ENCODE results near the gene SOSTDC1. TPM values are rescaled to one million over a fixed set of nuclear protein-coding genes. Genes with fewer than 3 reads are reported as not detected.
"Not testable (repeated sequence)": the region's sequence is repeated elsewhere in the genome, so short reads cannot be mapped to it uniquely, and the experiment has no call there.

Gene SOSTDC1
- total RNA-seq, 2 experiments from 2014 or later = not detected

DNA sequence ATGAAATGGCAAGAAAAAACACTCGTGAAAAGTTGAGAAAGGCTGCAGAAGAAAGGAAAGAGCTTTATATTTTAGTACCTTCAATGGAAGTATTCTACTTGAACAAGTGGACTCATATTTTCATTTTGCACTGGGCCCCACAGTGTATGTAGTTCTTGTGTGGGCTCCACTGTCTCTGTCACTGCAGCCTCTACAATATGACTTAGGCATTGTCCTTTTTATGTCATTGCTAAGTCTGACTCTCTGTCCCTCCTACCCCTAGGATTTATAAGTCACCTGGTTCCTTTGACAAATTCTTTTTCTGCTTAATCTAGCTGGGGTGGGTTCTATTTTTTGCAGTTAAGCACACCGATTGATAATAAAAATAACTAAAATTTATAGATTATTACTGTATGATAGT, 27.7 kb upstream of the SOSTDC1 start:
- POLR2A ChIA-PET = no interaction called here
- no peak overlapping the region for H3K27ac Mint-ChIP-seq
- H3K27me3 Mint-ChIP-seq (ENCODE audit: low read depth) = peaks cover 2% of the 10 kb centered on the region
- H3K4me1 Mint-ChIP-seq (ENCODE audit: low read depth) = peaks cover 7% of the 10 kb centered on the region
- CTCF ChIA-PET = no interaction called here
- H3K36me3 Mint-ChIP-seq (ENCODE audit: low read depth) = no peaks in the 10 kb centered on the region
- no peak overlapping the region for H3K4me3 Mint-ChIP-seq
- no peak for ATAC-seq
- no peak for DNase-seq
- no peaks in the 10 kb centered on the region for H3K9me3 Mint-ChIP-seq (ENCODE audit: insufficient read depth)

GRCh38 chr7:16492513-16493062, 27.1 kb upstream of the SOSTDC1 start:
- Mint-ChIP-seq H3K4me3 (no peak overlapping the region), H3K36me3 (ENCODE audit: low read depth) (no peaks in the 10 kb centered on the region), H3K9me3 (ENCODE audit: insufficient read depth) (no peaks in the 10 kb centered on the region), H3K27ac (no peak overlapping the region), H3K27me3 (ENCODE audit: low read depth) (peaks cover 2% of the 10 kb centered on the region), H3K4me1 (ENCODE audit: low read depth) (peaks cover 7% of the 10 kb centered on the region)
- DNase-seq (no peak), ATAC-seq (peak; percentile 53)
- ChIA-PET CTCF (no interaction called here), POLR2A (no interaction called here)

- no peaks in the 10 kb centered on the region for H3K9me3 Mint-ChIP-seq (ENCODE audit: insufficient read depth)
- CTCF ChIA-PET = no interaction called here
Measured at GRCh38 chr7:16491148-16491547, 25.6 kb upstream of the SOSTDC1 start.

DNA sequence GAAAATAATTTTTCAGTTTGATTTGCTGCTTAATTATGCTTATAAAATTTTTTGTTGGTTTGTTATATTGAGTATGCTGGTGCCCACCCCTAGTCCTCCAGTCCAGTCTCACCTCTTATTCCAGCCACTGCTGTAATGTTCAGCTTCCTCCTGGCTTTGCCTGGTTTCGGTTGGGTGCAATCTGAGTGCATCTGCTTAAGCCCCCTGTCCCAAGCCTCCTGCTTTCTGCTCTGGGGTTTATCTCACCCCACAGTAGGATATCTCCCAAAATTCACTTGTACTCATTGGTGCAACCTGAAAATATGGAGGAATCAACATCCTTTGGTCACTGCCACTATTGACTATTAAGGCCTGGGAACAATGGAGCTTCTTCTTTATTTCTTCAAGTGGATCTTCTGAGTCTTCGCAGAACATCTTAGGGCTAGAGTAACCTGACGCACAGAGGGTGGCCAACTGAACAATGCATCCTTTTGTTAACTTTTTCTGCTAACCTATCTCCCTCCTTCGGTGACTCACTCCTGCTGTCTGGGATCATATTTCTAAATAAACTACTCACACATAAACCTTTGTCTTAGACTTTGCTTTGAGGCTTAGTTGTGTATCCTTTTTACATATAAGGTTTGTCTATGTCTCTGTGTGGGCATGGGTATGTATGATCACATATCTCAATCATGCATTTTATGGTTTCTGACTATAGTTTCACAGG, 19.1 kb upstream of the SOSTDC1 start:
- DNase-seq (no peak), ATAC-seq (no peak)
- Mint-ChIP-seq H3K27ac (no peak overlapping the region), H3K4me1 (ENCODE audit: low read depth) (no peaks in the 10 kb centered on the region), H3K4me3 (no peak overlapping the region), H3K36me3 (ENCODE audit: low read depth) (no peaks in the 10 kb centered on the region), H3K27me3 (ENCODE audit: low read depth) (no peaks in the 10 kb centered on the region), H3K9me3 (ENCODE audit: insufficient read depth) (no peaks in the 10 kb centered on the region)
- POLR2A ChIA-PET = no interaction called here
- CTCF ChIA-PET = no interaction called here

More at GRCh38 chr7:16491148-16491547, 25.6 kb upstream of the SOSTDC1 start:
- Mint-ChIP-seq H3K4me3 (no peak overlapping the region), H3K27me3 (ENCODE audit: low read depth) (no peaks in the 10 kb centered on the region), H3K36me3 (ENCODE audit: low read depth) (no peaks in the 10 kb centered on the region), H3K27ac (no peak overlapping the region), H3K4me1 (ENCODE audit: low read depth) (peaks cover 7% of the 10 kb centered on the region)
- no peak for ATAC-seq
- POLR2A ChIA-PET = no interaction called here
- no peak for DNase-seq

DNA sequence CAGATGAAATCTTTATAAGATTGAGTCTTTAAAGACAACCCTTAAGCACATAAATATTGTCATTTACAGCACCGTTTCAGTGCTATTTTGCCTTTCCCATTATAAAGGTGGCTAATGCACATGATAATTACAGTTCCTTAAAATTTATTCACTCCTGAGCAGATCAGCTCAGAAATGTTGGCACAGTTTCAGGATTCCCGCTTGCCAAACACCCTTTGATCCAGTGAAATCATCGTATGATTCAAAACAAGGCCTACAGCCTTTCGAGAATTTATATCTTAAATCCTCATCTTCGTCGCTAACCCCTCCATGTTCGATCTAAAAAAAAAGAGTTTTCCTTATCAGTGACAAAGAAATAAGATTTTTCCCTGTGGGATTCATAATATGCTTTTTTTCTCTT, 14.1 kb upstream of the SOSTDC1 start:
- POLR2A ChIA-PET = no interaction called here
- CTCF ChIA-PET = no interaction called here
- H3K9me3 Mint-ChIP-seq (ENCODE audit: insufficient read depth) = no peaks in the 10 kb centered on the region
- H3K4me1 Mint-ChIP-seq (ENCODE audit: low read depth) = no peaks in the 10 kb centered on the region
- no peaks in the 10 kb centered on the region for H3K27me3 Mint-ChIP-seq (ENCODE audit: low read depth)
- no peak overlapping the region for H3K4me3 Mint-ChIP-seq
- DNase-seq (no peak), ATAC-seq (no peak)
- H3K36me3 Mint-ChIP-seq (ENCODE audit: low read depth) = no peaks in the 10 kb centered on the region
- H3K27ac Mint-ChIP-seq = no peak overlapping the region

DNA sequence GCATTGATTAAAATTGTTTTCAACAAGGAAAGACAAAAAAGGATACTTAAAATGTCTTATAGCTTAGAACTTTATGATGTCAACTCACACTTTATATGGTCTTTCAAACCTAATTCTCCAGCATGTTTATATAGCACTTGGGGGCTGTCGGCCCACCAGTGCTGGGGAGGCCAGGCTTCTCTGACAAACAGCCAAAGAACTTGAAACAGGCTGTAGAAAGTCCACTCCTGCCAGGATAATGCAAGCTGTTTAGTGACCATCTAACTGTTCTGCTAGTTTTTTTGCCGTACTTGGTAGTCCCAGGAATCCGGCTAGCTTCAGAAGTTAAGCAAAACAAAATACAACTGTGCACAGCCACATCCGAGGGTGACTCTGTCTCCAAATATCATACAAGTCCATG, 13.6 kb upstream of the SOSTDC1 start:
- H3K4me1 Mint-ChIP-seq (ENCODE audit: low read depth) = no peaks in the 10 kb centered on the region
- no peak overlapping the region for H3K4me3 Mint-ChIP-seq
- ATAC-seq = no peak

DNA sequence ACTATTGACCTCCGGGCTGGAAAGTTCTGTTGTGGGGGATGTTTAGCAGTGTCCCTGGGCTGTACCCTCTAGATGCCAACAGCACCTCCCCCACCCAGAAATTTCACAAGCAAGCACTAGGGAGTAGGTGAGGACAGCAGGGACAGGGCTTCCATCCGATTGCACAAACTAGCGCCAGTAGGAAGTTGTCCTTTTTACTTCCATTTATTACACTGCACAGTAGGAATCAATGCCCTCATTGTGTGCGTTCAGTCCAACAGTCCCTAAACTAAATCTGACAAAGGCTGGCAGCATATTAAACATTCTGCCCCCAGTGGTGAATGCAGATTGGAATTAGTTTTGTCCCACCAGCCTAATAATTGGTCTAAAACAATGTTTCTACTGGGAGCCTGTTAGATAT, 6.4 kb upstream of the SOSTDC1 start:
- no peak overlapping the region for H3K27ac Mint-ChIP-seq
- H3K9me3 Mint-ChIP-seq (ENCODE audit: insufficient read depth) = no peaks in the 10 kb centered on the region
- ChIA-PET CTCF (no interaction called here), POLR2A (interaction anchor here (0.6 kb wide), 1 partner anchor 134 kb away, joined by 3 read pairs; no protein-coding TSS in a partner anchor)
- no peaks in the 10 kb centered on the region for H3K36me3 Mint-ChIP-seq (ENCODE audit: low read depth)
- no peak overlapping the region for H3K4me3 Mint-ChIP-seq
- no peaks in the 10 kb centered on the region for H3K27me3 Mint-ChIP-seq (ENCODE audit: low read depth)
- ATAC-seq (no peak), DNase-seq (no peak)
- H3K4me1 Mint-ChIP-seq (ENCODE audit: low read depth) = no peaks in the 10 kb centered on the region

More for the DNA sequence above, 13.6 kb upstream of the SOSTDC1 start:
- no peaks in the 10 kb centered on the region for H3K9me3 Mint-ChIP-seq (ENCODE audit: insufficient read depth)
- H3K27ac Mint-ChIP-seq = no peak overlapping the region
- no peak for DNase-seq
- ChIA-PET POLR2A (no interaction called here), CTCF (no interaction called here)
- no peaks in the 10 kb centered on the region for H3K27me3 Mint-ChIP-seq (ENCODE audit: low read depth)
- H3K36me3 Mint-ChIP-seq (ENCODE audit: low read depth) = no peaks in the 10 kb centered on the region

DNA sequence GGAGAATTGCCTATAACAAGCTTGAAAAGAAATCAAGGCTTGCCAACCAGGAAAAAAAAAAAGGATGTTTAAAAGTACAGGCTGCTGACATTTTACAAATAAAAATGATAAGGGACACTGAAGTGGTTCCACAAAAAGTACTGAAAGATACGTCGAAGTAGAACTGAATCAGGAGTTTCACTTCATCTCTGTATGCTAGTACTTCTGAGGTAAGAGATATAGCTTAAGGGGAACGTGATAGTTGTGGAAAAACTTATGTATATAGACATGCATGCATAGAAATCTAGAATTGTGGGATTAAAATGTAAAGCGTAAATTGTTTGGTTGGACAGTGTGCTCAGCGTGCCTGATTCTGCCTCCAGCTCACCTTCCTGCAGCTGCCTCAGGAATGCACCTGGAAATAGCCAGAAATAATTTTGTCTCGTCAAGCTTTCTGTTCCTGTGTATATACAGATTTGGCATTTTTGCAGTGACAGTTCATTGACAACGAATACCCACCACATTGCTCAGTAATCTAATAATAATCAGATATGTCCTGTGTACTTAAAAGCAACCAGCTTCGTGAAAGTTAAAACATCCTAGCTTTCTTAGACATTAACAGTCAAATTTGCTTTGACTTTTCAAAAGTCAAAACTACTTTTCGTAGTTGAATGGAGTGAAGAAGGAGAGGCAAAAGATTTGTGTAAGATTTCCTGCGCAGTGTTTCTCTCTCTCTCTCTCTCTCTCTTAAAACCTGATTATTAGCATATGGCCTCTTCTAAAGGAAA, 1.4 kb downstream of the SOSTDC1 start:
- H3K4me1 Mint-ChIP-seq (ENCODE audit: low read depth) = no peaks in the 10 kb centered on the region
- POLR2A ChIA-PET = interaction anchor here (0.6 kb wide), 1 partner anchor 220 kb away, joined by 7 read pairs; no protein-coding TSS in a partner anchor
- H3K4me3 Mint-ChIP-seq = no peak overlapping the region
- ATAC-seq (no peak), DNase-seq (no peak)
- H3K27me3 Mint-ChIP-seq (ENCODE audit: low read depth) = peaks cover 11% of the 10 kb centered on the region
- CTCF ChIA-PET = interaction anchor here (2.5 kb wide), 1 partner anchor 101 kb away, joined by 8 read pairs; no protein-coding TSS in a partner anchor
- no peak overlapping the region for H3K27ac Mint-ChIP-seq
- H3K9me3 Mint-ChIP-seq (ENCODE audit: insufficient read depth) = no peaks in the 10 kb centered on the region
- no peaks in the 10 kb centered on the region for H3K36me3 Mint-ChIP-seq (ENCODE audit: low read depth)

DNA sequence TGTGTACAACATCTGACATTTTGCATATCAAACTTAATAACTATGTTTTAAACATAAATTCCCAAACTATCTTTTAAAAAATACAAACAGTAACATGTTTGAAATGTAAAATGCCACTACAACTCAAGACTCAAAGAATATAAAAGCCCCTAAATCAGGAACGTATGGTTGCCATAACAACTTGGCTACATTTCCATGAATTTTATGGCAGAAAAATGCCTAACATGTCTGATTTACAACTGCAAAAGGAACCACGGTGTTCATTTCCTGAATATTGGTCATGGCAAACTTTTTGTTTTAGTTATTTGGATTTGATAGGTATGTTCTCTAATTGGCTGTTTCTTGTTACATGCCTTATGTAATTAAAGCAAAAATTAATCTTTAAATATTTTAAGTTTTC, 2.0 kb downstream of the SOSTDC1 start:
- CTCF ChIA-PET = interaction anchor here (2.5 kb wide), 1 partner anchor 101 kb away, joined by 8 read pairs; no protein-coding TSS in a partner anchor
- DNase-seq = no peak
- Mint-ChIP-seq H3K36me3 (ENCODE audit: low read depth) (no peaks in the 10 kb centered on the region), H3K9me3 (ENCODE audit: insufficient read depth) (no peaks in the 10 kb centered on the region), H3K4me1 (ENCODE audit: low read depth) (no peaks in the 10 kb centered on the region), H3K27ac (no peak overlapping the region), H3K4me3 (no peak overlapping the region), H3K27me3 (ENCODE audit: low read depth) (peaks cover 11% of the 10 kb centered on the region)
- POLR2A ChIA-PET = no interaction called here
- ATAC-seq = no peak

DNA sequence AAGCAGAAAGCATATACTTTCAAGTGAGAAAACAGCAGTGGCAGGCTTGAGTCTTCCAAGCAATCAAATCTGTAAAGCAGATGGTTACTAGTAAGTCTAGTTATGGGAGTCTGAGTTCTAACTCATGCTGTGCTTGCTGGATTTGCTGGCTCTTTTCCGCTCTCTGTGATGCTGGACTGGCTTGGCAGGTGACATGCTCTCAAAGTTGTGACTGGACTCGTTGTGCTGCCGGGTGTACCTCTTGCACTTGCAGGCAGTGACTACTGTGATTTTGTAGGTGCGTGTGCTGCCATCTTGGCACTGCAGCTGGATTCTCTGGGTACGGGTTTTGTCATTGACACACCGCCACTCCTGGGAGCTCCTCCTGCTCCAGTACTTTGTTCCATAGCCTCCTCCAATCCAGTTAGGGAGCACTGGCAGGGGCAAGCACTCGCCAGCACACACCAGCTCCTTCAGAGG, 3.1 kb downstream of the SOSTDC1 start:
- ChIA-PET POLR2A (no interaction called here), CTCF (interaction anchor here (0.6 kb wide), 1 partner anchor 29 kb away, joined by 3 read pairs; no protein-coding TSS in a partner anchor)
- Mint-ChIP-seq H3K9me3 (ENCODE audit: insufficient read depth) (no peaks in the 10 kb centered on the region), H3K36me3 (ENCODE audit: low read depth) (no peaks in the 10 kb centered on the region), H3K27ac (no peak overlapping the region), H3K4me1 (ENCODE audit: low read depth) (no peaks in the 10 kb centered on the region), H3K4me3 (no peak overlapping the region), H3K27me3 (ENCODE audit: low read depth) (peaks cover 11% of the 10 kb centered on the region)
- ATAC-seq = no peak
- no peak for DNase-seq

GRCh38 chr7:16460789-16461493, 4.6 kb downstream of the SOSTDC1 start:
- no peaks in the 10 kb centered on the region for H3K36me3 Mint-ChIP-seq (ENCODE audit: low read depth)
- H3K9me3 Mint-ChIP-seq (ENCODE audit: insufficient read depth) = no peaks in the 10 kb centered on the region
- H3K27ac Mint-ChIP-seq = no peak overlapping the region
- DNase-seq (no peak), ATAC-seq (no peak)
- H3K4me3 Mint-ChIP-seq = no peak overlapping the region
- ChIA-PET CTCF (no interaction called here), POLR2A (no interaction called here)
- peaks cover 11% of the 10 kb centered on the region for H3K27me3 Mint-ChIP-seq (ENCODE audit: low read depth)
- no peaks in the 10 kb centered on the region for H3K4me1 Mint-ChIP-seq (ENCODE audit: low read depth)

GRCh38 chr7:16456303-16456702, 9.2 kb downstream of the SOSTDC1 start:
- H3K27me3 Mint-ChIP-seq (ENCODE audit: low read depth); POLR2A ChIA-PET; ATAC-seq: not testable (repeated sequence)

More at GRCh38 chr7:16456303-16456702, 9.2 kb downstream of the SOSTDC1 start:
- H3K27ac Mint-ChIP-seq; H3K4me3 Mint-ChIP-seq; H3K9me3 Mint-ChIP-seq (ENCODE audit: insufficient read depth); H3K4me1 Mint-ChIP-seq (ENCODE audit: low read depth); H3K36me3 Mint-ChIP-seq (ENCODE audit: low read depth); CTCF ChIA-PET; DNase-seq: not testable (repeated sequence)
